GM18907 (cell line): Measurements from ENCODE around the gene CIBAR2.

ENCODE experiments used
- ATAC-seq: cut with Tn5 transposase; IDR thresholded peaks from one replicate; pipeline ENCODE4 v1.9.1; 2021; ENCODE audit warnings: mild to moderate bottlenecking, moderate library complexity; ENCODE audit not compliant: unreplicated experiment

The CIBAR2 gene

DNA sequence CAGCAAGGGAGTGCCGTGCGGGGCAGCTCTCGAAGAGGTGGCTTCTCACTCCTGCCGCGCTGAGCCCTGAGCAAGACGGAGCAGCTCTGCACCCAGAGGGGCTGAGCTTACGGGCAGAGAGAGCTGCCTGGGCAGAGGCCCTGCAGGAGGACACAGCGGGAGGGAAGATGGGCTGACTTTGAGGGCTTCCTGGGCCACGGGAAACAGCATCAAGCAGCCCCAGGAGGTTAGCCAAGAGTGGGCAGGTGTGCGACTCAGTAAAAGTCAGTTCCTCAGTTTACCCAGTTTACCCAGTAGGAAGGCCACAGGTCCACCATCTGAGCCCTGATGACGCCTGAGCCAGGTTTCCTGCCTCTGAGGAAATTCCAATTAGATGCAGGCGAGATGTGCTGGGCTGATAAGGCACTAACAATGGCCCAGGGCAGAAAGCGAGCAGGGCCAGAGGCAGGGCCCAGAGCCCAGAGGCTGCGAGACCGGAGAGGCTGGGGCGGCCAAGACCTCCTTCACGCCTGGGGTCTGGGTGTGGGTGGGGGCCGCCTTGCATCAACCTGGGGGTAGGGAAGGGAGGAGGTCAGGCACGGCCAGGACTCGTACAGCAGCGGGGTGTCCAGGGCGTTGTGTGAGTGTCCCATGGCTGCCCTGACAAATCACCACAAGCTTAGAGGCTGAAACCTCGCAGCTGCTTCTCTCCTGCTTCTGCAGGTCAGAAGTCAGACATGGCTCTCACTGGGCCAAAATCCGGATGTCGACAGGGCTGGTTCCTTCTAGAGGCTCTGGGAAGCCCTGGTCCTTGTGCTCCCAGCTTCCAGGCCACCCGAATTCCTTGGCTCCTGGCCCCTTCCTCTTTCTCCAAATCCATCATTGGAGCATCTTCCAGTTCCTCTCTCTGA is 32.0 kb upstream of the CIBAR2 start:
- no peak for ATAC-seq

DNA sequence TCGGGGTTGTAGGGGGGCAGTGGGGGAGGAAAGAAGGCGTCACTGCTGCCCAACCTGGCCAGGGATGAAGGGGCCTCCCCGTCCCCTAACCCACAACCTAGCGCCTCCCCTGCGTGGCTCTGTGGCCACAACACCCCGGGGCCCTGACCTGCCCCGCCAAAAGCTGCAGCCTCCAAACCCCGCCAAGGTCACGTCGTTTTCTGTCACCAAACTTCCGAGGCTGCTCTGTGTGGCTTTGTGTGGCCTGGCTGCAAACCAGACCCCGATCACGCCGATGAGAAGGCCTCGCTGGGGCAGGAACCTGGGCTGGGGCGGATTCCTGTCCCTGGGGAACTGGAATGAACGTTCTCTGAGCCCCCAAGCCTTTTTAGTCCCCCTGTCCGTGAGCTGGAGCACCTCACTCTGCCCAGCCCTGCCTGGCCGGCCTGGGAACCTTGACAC is 30.5 kb upstream of the CIBAR2 start:
- no peak for ATAC-seq

DNA sequence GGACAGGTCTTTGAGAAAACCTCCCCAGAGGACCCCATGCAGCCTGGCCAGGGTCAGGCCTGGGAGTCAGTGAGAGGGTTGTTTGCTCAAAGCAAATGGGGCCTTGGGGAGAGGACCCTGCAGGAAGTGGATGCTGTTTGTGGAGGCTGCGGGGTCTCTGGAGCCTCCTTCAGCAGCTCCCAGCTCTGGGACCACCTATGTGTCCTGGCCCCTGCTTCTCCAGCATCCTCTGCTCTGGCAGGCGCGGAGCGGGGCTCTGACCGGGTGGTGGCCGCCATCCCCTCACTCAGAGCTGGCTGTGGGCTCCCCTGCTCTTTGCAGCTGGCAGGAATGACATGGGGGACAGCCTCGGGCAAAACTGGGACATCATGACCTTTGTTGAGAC is 29.8 kb upstream of the CIBAR2 start:
- ATAC-seq = no peak

- ATAC-seq = no peak
Measured at GRCh38 chr16:85141491-85142128, 29.3 kb upstream of the CIBAR2 start.

DNA sequence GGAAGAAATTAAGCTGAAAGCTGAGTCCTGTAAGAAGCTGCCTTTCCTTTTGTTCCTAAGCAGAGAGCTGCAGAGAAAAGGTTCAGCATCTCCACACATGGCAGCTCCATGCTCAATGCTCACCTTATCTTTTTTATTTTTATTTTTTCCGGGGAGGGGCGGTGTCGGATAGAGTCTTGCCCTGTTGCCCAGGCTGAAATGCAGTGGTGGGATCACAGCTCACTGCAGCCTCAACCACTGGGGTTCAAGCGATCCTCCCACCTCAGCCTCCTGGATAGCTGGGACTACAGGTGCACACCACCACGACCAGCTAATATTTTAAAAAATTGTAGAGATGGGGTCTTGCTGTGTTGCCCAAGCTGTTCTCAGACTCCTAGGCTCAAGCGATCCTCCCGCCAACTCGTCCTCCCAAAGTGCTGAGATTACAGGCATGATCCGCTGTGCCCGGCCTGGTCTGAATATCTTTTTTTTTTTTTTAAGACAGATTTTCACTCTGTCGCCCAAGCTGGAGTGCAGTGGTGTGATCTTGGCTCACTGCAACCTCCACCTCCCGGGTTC is 28.3 kb upstream of the CIBAR2 start:
- ATAC-seq = no peak

DNA sequence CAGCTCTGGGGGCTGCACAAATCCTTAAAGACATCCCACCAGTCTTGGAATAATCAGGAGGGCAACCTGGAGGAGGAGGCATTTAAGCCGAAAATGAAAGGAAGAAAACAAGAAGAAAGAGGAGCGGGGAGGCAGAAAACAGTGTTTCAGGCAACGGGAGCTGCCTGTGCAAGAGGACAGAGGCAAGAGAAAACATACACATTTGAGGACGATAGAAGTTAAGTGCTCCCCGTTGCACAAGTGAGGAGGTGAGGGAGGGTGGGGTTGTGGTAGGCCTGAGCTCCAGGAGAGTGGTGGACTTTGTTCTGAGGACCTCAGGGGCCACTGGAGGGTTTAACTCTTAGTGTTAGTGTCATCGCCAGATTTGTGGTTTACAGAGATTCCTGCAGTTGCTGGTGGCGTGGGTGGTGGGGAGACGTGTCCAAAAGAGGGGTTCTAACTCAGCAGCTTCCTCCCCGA is 27.6 kb upstream of the CIBAR2 start:
- no peak for ATAC-seq

DNA sequence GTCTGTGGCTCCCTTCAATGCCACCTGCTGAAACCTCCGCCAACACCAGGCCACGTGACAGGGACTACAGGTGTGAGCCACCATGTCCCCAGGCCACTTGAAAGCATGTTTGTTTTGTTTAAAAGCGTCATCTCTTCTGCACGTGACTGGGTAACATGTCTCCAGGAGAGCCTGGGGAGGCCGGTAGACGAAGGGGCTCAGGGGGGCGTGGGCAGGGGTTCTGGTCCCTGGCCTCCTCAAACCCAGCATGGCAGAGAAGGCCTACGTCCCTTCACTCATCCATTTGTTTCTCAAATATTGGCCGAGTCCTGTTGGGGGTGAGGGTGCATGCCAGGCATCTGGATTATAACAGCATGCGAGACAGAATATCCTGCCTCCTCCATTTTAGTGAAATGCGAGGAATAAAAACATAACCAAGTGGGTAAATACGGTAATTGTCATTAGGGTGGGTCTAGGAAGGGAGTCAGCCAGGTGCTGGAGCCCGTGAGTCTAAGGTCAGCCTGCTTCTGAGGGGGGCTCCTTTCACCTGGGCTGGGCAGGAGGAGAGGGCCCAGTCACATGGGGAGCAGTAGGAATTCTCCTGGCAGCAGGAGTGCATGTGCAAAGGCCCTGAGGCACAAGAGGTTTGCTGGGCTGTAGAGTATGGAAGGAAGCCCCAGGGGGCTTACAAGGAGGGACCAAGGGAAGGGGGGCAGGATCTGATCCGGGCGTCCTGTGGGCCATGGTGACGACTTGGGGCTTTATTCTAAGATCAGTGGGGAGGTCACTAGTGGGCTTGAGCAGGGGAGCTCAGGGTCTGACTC is 26.8 kb upstream of the CIBAR2 start:
- no peak for ATAC-seq

DNA sequence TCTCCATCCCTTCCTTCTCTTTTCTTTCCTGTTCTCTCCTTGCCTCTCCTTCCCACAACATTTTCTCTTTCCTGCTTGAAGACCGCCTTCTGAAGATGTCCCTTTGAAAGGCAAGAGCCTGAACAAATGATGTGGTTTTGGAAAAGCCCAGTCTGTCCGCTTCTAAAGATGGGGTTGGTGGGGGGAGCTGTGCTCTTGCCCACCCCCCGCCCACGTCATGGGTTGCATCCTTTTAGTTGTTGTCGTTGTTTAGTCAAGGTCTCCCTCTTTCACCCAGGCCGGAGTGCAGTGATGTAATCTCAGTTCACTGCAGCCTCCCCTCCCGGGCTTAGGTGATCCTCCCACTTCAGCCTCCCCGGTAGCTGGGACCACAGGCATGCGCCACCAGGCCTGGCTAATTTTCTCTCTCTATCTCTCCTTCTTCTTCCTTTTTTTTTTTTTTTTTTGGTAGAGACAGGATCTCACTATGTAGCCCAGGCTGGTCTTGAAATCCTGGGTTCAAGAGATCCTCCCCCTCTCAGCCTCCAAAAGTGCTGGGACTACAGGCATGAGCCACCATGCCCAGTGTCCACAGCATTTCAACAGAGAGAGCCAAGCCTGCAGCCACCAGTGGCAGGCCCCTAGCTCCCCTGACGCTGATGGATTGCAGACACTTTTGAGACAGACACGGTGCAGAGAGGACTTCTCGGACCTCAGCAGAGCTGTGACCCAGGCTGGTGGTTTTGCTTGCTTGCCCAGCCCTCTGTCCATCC is 26.0 kb upstream of the CIBAR2 start:
- no peak for ATAC-seq

DNA sequence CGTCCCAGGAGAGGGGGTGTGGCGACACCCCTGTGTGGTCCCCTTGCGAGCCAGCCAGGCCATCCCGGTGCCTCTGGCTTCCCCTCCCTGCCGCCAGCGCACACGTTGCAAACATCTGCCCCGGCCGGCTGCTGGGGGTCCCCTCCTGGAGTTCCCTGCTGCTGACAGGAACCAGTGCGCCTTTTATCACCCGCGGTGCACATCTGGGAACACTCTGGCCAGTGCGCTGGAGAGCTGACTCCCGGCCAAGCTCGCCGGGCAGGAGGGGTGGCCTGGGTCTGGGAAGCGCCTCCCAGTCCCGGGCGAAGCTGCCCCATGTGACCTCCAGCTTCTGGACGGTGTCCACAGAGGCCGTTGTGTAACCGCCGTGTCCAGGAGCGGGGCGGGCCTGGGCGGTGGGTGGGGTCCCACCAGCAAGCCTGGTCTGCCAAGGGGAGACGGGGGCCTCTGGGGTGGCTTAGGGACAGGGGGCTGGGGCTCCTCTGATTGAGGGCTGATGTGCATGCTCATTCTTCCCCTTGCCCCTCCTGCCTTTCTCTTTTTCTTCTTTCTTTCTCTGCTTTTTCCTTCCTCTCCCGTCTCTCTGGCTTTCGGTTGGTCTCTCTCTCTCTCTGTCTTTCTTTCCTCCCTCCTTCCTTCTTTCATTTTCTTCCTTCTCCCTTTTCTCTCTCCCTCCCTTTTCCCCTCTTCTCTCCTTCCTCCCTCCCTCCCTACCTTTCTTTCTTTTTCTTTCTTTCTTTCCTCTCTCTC is 25.2 kb upstream of the CIBAR2 start:
- no peak for ATAC-seq

DNA sequence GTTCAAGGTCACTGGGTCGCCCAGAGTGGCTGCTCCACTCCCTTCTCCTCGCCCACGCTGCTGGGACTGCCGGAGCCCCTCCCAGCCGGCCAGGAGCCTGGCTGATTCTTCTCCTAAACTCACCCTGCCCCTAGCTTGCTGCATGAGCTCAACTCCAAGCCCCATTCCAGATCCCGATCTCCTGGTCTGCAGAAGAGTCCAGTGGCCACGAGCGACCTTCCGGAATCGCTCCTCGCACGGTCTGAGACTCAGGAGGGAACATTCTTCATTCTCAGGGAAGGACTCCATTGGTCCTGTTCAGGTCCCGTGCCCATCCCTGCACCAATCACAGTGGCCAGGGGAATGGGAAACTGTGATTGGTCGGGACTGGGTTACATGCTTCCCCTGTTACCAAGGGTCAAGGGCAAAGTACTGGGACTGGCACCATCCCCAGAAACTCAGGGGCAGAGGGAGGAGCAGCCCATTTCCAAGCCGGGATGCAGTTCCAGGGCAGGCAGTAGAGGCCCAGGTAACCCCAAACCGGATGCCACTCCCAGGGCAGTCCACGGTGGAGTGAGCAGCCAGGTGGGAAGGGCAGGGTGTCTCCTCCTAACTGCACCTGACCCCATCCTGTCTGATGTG is 24.5 kb upstream of the CIBAR2 start:
- ATAC-seq = no peak

- no peak for ATAC-seq
Measured at GRCh38 chr16:85136213-85136701, 24.0 kb upstream of the CIBAR2 start.

DNA sequence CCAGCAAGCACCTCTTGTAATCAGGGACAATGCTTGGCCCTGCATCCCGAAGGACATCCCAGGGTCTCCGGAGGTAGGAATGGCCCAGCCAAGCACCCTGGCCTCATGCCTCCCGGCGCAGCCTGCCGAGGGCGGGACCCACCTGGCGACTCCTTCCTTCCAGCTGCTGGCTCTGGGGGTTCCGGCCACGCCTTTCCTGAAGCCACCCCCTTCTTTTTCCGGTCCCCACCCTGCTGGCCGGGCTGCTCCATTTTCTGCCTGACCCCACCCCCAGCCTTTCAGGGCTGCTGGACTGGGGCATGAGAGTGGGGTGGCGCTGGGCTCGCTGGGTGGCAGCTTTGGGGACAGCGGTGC is 22.5 kb upstream of the CIBAR2 start:
- no peak for ATAC-seq

- no peak for ATAC-seq
Measured at GRCh38 chr16:85134076-85134788, 22.0 kb upstream of the CIBAR2 start.

DNA sequence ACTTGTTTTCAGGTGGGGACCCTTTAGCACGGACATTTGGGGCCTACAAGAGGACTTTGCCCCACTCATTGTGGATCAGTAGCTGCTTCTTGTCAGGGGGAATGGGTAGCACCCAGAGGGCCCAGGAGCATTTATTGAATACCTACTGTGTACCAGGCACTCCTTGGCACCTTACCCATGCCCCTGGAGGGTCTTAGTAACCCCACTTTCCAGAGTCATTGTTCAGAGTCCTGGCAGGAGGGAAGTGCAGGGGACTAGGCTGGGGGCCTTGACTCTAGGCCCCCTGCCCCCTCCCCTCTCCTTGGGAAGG is 21.0 kb upstream of the CIBAR2 start:
- no peak for ATAC-seq

DNA sequence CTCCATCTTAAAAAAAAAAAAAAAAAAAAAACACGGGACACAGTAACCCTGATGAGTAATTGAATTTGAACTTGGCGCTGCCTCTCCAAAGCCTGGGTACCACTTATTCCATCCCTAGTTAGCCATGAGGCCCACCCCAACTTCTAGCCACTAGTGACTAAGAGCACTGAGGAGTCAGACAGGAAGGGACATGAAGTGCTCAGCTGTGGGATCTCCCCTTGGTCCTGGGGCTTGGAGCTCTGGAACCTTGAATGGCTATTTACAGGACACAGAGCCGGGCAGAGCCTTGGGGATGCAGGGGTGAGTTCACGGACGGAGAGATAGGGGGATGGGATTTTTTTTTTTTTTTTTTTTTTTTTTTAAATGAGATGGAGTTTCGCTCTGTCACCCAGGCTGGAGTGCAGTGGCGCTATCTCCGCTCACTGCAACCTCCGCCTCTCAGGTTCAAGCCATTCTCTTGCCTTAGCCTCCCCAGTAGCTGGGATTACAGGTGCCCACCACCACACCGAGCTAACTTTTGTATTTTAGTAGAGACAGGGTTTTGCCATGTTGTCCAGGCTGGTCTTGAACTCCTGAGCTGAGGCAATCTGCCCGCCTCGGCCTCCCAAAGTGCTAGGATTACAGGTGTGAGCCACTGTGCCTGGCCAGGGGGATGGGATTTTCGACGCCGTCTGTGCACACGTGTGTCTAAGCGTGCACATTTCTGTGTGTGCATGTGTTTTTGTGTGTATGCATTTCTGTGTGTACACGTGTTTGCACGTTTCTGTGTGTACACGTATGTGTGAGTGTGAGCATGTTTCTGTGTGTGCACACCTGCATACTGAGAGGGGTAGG is 20.4 kb upstream of the CIBAR2 start:
- no peak for ATAC-seq

- ATAC-seq = no peak
Measured at GRCh38 chr16:85130705-85131028, 18.4 kb upstream of the CIBAR2 start.

DNA sequence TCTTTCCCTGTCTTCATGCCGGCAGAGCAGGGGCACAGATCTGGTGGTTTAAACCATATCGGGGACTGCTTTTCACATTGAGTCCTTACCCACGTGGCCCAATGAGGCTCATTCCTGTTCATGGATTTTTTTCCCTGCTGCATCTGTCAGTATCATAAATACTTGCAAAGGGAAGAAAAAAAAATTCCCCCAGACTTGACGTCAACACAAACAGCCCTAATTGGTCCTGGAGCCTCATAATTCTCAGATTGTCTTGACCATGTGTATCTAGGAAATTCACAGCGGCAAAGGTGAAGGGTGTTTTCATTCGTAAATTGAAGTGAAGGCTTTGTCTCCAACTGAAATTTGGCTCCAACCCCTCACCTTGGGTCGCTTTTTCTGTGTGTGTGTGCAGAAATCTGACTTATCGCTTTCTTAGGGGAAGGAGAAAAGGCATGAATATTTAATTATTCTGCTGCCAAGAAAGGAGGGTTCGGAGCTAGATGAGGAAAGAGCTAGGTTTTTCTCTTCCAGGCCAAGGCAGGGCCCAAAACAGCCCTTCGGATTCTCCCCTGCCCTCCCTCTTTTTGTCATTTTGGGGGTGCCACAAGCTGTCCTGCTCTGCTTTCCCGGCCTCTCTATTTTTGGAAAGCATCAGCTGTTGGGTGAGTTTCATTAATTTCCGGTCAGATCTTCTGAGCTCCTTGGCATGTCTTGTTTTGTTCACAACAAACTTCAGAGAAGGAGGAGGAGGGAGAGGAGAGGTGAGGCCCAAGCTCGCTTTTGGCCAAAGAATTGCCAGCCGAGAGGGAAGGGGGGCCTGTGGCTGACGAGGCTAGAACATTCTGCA is 17.8 kb upstream of the CIBAR2 start:
- ATAC-seq = no peak
